ENCODE data around the gene GP5.

The GP5 gene

GRCh38 chr3:194384156-194384555 lies 14.9 kb downstream of the GP5 start:
- no peak overlapping the region for H2AFZ ChIP-seq (ENCODE audit: low read depth, low read length)
- no peak for DNase-seq
- no peaks in the 10 kb centered on the region for H4K20me1 ChIP-seq (ENCODE audit: insufficient read depth, low read length)
- H3K27ac ChIP-seq (ENCODE audit: low read length): no peak overlapping the region
- H3K27me3 ChIP-seq (ENCODE audit: insufficient read depth, low read length, poor library complexity): peaks cover 3% of the 10 kb centered on the region
- no peak overlapping the region for H3K4me2 ChIP-seq (ENCODE audit: insufficient read depth, low read length)
- H3K9me3 ChIP-seq (ENCODE audit: insufficient read depth, low read length, severe bottlenecking): no peaks in the 10 kb centered on the region
- H3K79me2 ChIP-seq (ENCODE audit: insufficient read depth, low read length): no peaks in the 10 kb centered on the region
- no peak overlapping the region for H3K4me3 ChIP-seq (ENCODE audit: low read depth in 1 of 2, low read length in 2 of 2)
- H3K9ac ChIP-seq (ENCODE audit: low read depth, low read length): no peak overlapping the region
- no peaks in the 10 kb centered on the region for H3K36me3 ChIP-seq (ENCODE audit: insufficient read depth, low read length)
- no peak for ATAC-seq (ENCODE audit: insufficient read depth, low read depth)
- TF ChIP-seq EZH2 (IDR thresholded peaks at IDR 0.05; ENCODE audit: borderline replicate concordance, low read depth, low read length, severe bottlenecking) (no peak), CTCF (IDR thresholded peaks at IDR 0.05; ENCODE audit: borderline replicate concordance, extremely low read depth, low read length, poor library complexity, severe bottlenecking) (no peak)
- H3K4me1 ChIP-seq (ENCODE audit: insufficient read depth, low read length): no peaks in the 10 kb centered on the region

- Histone ChIP-seq H3K9ac (ENCODE audit: low read depth, low read length) (no peak overlapping the region), H3K4me3 (ENCODE audit: low read depth in 1 of 2, low read length in 2 of 2) (no peak overlapping the region), H2AFZ (ENCODE audit: low read depth, low read length) (no peak overlapping the region), H3K27me3 (ENCODE audit: insufficient read depth, low read length, poor library complexity) (peaks cover 3% of the 10 kb centered on the region), H3K4me2 (ENCODE audit: insufficient read depth, low read length) (no peak overlapping the region), H4K20me1 (ENCODE audit: insufficient read depth, low read length) (no peaks in the 10 kb centered on the region), H3K4me1 (ENCODE audit: insufficient read depth, low read length) (no peaks in the 10 kb centered on the region), H3K79me2 (ENCODE audit: insufficient read depth, low read length) (no peaks in the 10 kb centered on the region), H3K9me3 (ENCODE audit: insufficient read depth, low read length, severe bottlenecking) (no peaks in the 10 kb centered on the region), H3K27ac (ENCODE audit: low read length) (no peak overlapping the region), H3K36me3 (ENCODE audit: insufficient read depth, low read length) (no peaks in the 10 kb centered on the region)
- no peak for DNase-seq
- TF ChIP-seq EZH2 (IDR thresholded peaks at IDR 0.05; ENCODE audit: borderline replicate concordance, low read depth, low read length, severe bottlenecking) (no peak), CTCF (IDR thresholded peaks at IDR 0.05; ENCODE audit: borderline replicate concordance, extremely low read depth, low read length, poor library complexity, severe bottlenecking) (no peak)
- ATAC-seq (ENCODE audit: insufficient read depth, low read depth): no peak
These were observed 15.7 kb downstream of the GP5 start for GRCh38 chr3:194383276-194383940.

GRCh38 chr3:194382892-194383223 lies 16.2 kb downstream of the GP5 start:
- ATAC-seq (ENCODE audit: insufficient read depth, low read depth) (peak; percentile 33; the same call in 1 of the 3 replicates), DNase-seq (no peak)
- Histone ChIP-seq H2AFZ (ENCODE audit: low read depth, low read length) (no peak overlapping the region), H3K27ac (ENCODE audit: low read length) (no peak overlapping the region), H4K20me1 (ENCODE audit: insufficient read depth, low read length) (no peaks in the 10 kb centered on the region), H3K79me2 (ENCODE audit: insufficient read depth, low read length) (no peaks in the 10 kb centered on the region), H3K4me2 (ENCODE audit: insufficient read depth, low read length) (no peak overlapping the region), H3K4me1 (ENCODE audit: insufficient read depth, low read length) (no peaks in the 10 kb centered on the region), H3K9me3 (ENCODE audit: insufficient read depth, low read length, severe bottlenecking) (no peaks in the 10 kb centered on the region), H3K9ac (ENCODE audit: low read depth, low read length) (no peak overlapping the region), H3K36me3 (ENCODE audit: insufficient read depth, low read length) (no peaks in the 10 kb centered on the region), H3K4me3 (ENCODE audit: low read depth in 1 of 2, low read length in 2 of 2) (no peak overlapping the region), H3K27me3 (ENCODE audit: insufficient read depth, low read length, poor library complexity) (peaks cover 3% of the 10 kb centered on the region)
- TF ChIP-seq EZH2 (IDR thresholded peaks at IDR 0.05; ENCODE audit: borderline replicate concordance, low read depth, low read length, severe bottlenecking) (no peak), CTCF (IDR thresholded peaks at IDR 0.05; ENCODE audit: borderline replicate concordance, extremely low read depth, low read length, poor library complexity, severe bottlenecking) (no peak)
